GM19467 (cell line): ENCODE data around the gene KLF15.

ENCODE experiments used
- ATAC-seq: cut with Tn5 transposase; IDR thresholded peaks from one replicate; pipeline ENCODE4 v1.9.1; 2021; ENCODE audit warnings: mild to moderate bottlenecking, moderate library complexity; ENCODE audit not compliant: unreplicated experiment

The KLF15 gene

GRCh38 chr3:126307591-126308393 is 49.4 kb downstream of the KLF15 start:
- no peak for ATAC-seq

- no peak for ATAC-seq
These were observed 50.2 kb downstream of the KLF15 start for GRCh38 chr3:126306888-126307482.

- ATAC-seq: no peak
These were observed 50.8 kb downstream of the KLF15 start for GRCh38 chr3:126306397-126306796.

GRCh38 chr3:126305427-126305826 is 51.8 kb downstream of the KLF15 start:
- ATAC-seq: no peak

GRCh38 chr3:126304704-126305103 is 52.5 kb downstream of the KLF15 start:
- ATAC-seq: no peak

- ATAC-seq: no peak
These were observed 52.9 kb downstream of the KLF15 start for GRCh38 chr3:126304291-126304690.

- no peak for ATAC-seq
These were observed 53.9 kb downstream of the KLF15 start for GRCh38 chr3:126303272-126303671.

- ATAC-seq: no peak
These were observed 56.3 kb downstream of the KLF15 start for GRCh38 chr3:126300761-126301481.

- no peak for ATAC-seq
These were observed 57.0 kb downstream of the KLF15 start for GRCh38 chr3:126300001-126300760.

- no peak for ATAC-seq
These were observed 61.7 kb downstream of the KLF15 start for GRCh38 chr3:126295407-126295939.

GRCh38 chr3:126294211-126294808 is 62.9 kb downstream of the KLF15 start:
- ATAC-seq: no peak

- no peak for ATAC-seq
These were observed 63.7 kb downstream of the KLF15 start for GRCh38 chr3:126293370-126294082.
